ENCODE results near the gene NHLH1.

- TF ChIP-seq POLR2A (IDR thresholded peaks at IDR 0.05) (no peak), POLR2AphosphoS5 (IDR thresholded peaks at IDR 0.05) (no peak)
Observed at GRCh38 chr1:160344936-160345335, 21.9 kb upstream of the NHLH1 start.
